CD4-positive, alpha-beta T cell treated with Interleukin-4 for 4 hours (primary cell): ENCODE data around the gene BMI1.
"Not testable (repeated sequence)": the region's sequence is repeated elsewhere in the genome, so short reads cannot be mapped to it uniquely, and the experiment has no call there.

Experiments
- DNase-seq: peaks from one replicate; pipeline ENCODE4 v3.0.0-alpha.2; 2020

BMI1 gene

DNA sequence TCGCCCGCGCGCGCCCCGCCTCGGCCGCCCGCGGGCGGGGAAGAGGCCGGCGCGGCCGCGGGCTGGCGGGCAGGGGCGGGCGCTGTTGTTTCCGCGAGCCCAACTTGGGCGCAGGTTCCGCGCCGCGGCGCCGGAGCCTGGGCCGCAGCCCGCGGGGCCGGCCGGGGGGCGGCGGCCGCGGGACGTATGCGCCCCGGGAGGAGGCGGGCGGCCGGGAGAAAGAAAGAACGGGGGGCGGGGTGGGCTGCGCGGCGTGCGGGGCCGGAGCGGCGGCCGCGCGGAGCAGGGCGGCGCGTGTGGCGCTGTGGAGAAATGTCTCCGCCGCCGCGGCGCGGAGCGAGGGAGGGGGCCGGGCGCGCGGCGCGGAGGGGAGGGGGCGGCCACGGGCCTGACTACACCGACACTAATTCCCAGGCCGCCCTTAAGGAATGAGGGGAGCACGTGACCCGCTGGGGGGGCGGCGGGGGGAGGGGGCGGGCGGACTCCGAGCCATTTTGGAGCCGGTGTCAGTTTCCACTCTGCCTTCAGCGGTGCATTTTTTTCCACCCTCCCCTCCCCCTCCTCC is at the start of gene BMI1:
BMI1 (plus strand) TSS at position 509 of the 565 bp plus-strand sequence. CDS start 5,351 bp downstream, outside the sequence.
- peak; percentile 79 for DNase-seq

DNA sequence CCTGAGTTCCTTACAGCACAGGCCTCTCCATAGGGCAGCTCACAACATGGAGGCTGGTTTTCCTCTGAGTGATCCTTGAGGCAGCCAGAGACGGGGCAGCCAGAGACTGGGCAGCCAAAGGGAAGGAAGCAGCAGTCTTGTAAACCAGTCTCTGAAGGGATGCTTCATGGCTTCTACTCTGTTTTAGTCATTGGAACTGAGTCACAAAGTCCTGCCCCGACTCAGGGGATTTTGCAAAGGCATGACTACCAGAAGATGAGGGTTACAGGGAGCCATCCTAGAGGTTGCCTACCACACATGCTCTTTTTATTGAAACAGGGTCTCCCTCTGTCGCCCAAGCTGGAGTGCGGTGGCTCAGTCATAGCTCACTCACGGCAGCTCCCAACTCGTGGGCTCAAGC is 49.1 kb upstream of the BMI1 start:
- no peak for DNase-seq

DNA sequence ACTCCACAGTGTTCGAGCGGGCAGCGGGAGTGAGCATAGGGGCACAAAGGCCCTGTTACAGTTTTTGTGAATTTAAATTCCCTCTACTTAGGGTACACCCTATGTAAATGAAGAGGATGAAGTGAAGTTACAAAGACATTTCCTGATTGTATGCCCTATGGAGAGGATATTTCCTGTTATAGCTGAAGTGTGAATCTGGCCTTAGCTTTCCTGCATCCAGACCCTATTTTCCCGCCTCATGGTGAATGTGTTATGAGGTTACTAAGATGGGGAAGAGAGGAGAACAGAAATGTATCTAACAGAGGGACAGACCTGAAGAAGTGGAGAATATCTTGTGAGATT is 42.5 kb upstream of the BMI1 start:
- DNase-seq, result no peak

DNA sequence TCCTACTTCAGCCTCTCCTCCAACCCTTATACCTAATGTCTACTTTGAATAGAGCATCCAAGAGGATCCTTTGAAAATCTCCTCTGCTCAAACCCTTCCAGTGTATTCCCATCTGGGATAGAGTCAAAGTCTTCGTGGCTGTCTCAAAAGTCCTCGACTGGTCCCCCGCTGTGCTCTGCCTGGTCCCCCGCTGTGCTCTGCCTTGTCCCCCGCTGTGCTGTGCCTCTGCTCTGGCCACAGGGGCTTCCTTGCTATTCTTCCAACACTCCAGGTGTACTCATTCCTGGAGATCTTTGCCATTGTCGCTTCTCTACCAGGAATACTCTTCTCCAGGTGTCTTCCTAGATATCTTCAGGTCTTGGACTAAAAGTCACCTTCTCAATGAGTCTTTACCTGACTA is 40.8 kb upstream of the BMI1 start:
- no peak for DNase-seq

DNA sequence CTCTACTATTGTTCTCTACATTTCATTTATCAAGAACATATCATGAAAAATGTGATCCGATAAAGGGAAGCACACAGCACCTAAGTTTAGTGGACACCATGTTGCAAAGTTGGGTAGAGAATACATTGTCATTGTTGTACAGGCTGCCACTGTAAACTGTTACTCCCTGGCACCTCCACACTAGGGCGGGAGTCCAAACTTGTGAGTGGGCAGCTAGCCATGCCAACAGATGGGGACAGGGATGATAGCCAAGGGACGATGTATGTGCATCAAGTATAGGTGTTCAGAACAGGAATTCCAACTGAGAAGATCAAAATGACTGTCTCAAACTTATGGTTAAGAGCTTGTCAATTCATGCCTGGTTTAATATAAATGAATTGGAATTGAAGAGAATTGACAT is 35.8 kb upstream of the BMI1 start:
- no peak for DNase-seq

DNA sequence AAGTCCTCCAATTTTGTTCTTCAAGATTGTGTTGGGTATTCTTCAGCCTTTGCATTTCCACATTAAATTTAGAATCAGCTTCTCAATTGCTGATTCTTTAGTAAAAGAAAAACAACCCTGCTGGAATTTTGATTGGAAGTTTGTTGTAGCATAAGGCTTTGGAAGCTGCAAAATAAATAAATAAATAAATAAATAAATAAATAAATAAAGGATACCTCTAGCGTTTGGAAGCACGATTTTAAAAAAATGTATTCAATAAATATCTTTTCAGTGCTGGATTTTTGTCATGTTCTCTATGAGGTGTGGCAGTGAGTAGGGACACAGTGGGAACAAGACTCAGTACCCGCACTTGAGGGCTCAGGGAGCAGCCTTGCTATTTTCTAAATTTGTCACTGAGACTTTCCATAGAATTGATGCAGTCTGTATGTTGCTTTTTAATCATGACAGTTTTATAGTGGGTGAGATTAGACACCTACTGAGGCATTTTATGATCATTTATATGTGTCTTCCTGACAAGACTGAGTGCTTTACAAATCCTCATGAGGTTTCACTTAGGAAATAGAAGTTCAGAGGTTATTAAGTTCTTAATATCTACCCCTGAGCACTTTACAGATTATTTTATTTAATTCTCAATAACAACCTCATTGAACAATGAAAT is 27.0 kb upstream of the BMI1 start:
- no peak for DNase-seq

DNA sequence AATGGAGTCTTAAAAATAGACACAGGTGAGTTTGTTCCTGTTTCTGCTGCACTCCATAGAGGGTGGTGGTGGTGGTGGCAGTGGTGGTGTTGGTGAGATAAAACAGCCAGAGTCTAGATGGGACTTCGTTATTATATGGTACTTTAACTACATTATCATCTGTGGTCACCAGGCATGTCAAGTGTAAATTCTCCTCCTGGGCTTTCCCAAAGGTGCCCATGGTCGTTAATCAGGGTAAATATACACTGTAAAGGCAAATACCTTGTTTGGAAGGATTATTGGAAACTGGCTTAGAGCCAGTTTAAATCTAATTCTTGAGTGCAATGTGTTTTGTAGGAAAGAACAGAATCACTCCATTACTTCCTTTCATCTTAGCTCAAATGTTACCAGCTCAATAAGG is 26.2 kb upstream of the BMI1 start:
- no peak for DNase-seq

DNA sequence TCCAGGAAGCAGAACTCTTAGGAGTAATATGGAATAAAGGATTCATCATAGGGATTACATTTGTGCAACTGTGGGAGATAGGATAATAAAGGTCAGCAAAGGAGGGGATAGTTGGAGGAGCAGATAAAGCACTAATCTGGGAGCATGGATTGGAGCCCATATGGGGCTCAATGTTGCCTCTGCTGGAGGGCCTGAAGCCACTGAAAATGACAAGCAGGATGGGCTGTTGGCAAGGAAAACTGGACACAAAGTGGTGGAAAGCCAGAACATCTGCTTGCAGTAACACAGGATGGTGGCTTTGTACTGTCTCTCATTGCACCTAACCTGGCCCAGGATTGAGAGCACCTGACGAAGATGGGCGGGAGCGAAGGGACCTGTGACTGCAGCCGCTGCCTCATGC is 19.7 kb upstream of the BMI1 start:
- DNase-seq, result no peak

DNA sequence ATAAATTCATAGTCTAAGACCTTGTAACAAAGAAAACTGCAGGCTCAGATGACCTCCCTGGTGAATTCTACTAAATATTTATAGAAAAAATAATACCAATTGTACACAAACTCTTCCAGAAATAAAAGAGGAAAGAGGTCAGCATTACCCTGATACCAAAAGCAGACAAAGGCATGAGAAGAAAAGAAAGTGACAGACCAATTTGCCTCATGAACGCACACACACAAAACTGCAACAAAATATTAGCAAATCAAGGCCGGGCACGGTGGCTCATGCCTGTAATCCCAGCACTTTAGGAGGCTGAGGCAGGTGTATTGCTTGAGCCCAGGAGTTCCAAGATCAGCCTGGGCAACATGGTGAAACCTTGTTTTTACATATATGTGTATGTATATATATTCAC is 17.4 kb upstream of the BMI1 start:
- no peak for DNase-seq

DNA sequence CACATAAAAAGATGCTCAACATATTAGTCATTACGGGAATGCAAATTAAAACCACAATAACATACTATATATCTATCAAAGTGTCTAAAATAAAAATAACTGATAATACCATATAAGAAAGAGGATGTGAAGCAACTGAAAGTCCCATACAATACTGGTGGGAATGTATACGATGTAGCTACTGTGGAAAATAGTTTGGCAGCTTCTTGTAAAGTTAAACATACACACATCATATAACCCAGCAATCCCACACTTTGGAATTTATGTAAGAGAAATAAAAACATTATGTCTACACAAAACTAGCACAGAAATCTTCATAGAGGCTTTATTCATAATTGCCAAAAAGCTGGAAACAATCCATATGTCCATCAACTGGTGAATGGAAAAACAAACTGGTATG is 15.2 kb upstream of the BMI1 start:
- no peak for DNase-seq

DNA sequence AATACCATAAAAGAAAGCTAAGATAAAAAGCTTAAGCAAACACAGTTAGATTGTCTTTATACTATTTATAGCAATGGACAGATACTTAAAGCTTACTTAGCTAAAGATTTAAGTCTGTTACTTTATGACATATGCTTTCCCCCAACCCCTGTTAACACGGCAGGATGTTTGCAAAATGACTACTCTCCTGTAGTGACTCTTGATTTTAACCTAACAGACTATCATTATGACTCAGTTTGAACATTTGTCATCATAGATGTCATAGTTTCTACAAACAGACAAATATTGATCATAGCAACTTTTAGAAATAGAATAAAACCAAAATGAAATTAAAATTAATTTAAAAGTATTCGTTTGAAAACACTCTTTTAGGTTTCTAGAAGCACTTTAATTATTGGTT is 12.5 kb upstream of the BMI1 start:
- DNase-seq, result no peak

DNA sequence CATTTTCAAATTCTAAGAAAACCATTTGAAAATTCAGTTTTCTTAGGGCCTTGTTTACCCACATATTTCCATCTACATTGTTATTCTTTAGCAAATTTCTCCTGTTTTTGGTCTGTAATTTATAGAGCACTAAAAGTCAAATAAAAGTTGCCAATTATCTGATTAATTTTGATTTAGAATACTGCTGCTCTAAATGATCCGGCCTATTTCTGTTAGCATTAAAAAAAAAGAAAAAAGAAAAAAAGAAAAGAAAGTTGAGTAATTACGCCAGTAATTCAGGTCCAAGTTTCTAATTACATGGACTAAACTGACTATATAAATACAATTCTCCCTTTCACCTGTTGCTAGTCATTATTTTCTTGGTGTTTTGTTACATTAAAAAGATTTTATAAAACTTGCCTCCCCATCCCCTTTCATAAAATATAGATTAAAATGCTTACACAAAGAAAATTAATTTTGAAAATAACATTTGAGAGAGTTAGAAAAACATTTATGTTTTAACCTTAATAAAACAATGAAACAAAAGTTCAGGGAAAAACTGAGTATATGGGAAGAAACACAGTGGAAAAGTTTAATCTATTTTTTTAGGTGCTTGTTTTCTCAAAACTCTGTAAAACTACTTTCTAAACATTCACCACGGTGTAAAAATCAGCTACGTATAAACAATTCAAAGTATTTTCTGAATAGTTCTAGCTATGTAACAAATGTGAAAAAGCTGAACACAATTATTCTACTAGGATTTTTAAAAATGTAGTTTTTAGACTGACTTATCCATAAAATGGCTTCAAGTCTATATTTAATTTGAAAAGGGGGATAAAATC is 11.5 kb upstream of the BMI1 start:
- DNase-seq, result no peak

DNA sequence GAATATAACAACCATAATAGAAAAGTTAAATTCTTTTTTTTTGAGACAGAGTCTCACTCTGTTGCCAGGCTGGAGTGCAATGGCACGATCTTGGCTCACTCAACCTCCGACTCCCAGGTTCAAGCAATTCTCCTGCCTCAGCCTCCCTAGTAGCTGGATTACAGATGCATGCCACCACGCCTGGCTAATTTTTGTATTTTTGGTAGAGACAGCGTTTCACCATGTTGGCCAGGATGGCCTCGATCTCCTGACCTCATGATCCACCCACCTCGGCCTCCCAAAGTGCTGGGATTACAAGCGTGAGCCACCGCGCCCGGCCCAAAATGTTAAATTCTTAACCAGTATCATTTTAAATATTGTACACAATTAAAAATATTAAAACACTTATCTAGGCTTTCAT is 10.9 kb upstream of the BMI1 start:
- not testable (repeated sequence) for DNase-seq

DNA sequence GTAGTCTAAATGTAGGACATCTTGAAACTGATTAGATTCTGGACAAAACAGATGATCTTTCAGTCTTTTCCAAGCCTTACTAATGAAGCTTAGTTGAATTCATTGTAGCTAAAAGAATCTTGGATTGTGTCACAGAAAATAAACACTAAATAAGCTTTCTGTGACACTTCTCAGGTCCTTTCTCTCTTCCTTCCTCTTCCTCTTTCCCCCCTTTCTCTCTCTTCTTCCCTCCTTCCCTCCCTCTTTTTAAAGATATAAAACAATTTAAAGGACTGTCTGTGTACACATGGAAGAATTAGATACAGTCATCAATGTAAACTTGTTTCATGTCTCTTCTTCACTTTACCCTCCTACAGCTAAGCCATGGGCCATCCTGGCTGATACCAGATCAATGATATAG is 10.0 kb upstream of the BMI1 start:
- DNase-seq, result no peak

DNA sequence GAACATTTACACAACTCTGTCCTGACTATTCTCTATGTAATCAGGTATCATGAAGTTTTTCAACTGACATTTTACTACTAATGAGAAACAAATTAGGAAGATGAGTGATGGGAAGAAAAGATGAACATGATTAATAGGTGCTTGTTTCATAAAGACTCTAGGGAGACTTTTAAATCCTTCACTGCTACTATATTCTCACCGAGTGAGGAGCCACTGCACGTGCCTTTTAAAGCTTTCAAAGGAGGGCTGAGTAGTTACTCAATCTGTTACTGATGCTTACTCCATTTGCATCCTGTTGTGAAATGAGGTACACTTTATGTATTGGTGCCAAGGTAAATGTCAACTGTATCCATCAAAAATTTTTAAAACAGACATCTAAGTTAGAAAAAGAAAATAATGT is 6.0 kb upstream of the BMI1 start:
- no peak for DNase-seq

DNA sequence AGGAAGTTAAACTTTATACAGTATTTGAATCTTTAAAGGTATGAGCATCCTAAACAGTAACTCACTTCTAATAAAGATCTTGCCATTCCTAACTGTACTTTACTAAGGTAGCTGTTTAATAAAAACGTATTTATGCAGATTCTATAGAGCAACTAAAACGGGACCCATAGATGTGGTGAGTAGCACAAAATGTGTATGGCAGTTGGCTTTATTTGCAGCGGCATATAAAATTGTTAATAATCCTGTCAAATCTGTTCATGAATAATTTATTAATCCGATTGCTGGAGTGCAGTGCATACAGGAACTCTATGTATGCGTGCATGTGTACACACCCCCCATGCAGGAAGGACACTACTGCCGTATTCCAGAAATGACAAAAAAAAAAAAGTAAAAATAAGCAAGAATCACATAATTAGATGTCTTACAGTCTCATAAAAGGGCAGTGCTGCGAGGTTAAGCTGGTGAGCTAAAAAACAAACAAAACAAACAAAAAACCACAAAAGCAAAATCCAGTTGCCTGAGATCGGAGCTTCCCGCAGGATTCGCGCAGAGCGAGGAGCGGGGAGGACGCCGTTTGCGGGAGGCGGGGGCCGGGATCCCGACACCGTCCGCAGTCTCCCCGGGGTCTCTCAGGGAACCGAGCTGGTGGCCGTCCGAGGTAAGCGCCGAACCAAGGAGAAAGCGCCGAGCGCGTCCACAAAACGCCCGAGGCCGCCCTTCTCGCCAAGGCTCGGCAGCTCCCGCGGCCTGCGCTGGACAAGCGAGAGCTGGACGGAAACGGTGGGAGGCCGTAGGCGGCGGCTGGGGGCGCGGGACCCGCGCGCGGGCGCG is 5.2 kb upstream of the BMI1 start:
- DNase-seq, result no peak

DNA sequence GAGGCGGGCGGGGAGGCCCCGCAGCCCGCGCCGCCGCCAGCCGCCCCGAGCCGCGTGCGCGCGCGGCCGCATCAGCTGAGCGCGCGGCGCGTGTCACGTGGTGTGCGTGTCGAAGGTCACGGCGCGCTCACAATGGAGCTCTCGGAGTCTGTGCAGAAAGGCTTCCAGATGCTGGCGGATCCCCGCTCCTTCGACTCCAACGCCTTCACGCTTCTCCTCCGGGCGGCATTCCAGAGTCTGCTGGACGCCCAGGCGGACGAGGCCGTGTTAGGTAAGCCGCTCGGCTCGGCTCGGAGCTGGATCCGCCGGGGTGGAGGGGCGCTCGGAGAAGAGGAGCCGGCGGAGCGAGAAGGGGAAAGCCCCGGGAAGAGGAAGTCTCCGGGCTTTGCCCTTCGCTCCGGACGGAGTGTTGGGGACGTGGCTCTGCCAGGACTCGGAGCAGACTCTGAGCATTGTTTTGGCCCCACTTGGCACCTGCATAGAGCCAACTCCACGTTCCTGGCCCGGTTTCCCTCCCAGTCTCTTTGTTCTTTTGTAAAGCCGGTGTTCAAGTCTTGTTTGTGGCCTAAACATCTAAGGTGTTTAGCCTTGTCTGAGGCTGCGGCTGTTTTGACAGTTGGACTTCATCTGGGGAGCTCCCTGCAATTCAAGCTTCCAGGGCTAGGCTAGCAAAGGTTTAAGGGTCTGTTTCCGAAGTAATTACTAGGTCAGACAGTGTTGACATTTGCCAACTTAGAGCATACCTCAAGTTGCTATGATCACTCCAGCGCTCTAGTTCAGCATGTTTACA is 4.4 kb upstream of the BMI1 start, which contains the start of gene COMMD3:
COMMD3 (plus strand) TSS at position 103 of the 790 bp plus-strand sequence; CDS start at position 133, 30 bp downstream.
- DNase-seq, result peak; percentile 76

DNA sequence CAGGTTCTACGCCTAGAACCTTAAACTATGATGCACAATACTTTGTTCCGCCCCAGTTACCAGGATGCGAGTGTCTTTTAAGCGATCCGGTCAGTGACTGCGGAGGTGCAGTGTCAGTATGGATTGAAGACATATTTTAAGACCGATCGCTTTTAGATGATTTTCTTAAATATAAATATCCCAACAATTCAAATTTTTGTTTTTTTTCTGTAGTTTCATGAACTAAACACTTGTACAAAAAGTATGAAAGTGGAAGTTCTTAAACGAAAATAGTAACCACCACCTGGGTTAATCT is 3.9 kb upstream of the BMI1 start:
- DNase-seq, result peak; percentile 46

DNA sequence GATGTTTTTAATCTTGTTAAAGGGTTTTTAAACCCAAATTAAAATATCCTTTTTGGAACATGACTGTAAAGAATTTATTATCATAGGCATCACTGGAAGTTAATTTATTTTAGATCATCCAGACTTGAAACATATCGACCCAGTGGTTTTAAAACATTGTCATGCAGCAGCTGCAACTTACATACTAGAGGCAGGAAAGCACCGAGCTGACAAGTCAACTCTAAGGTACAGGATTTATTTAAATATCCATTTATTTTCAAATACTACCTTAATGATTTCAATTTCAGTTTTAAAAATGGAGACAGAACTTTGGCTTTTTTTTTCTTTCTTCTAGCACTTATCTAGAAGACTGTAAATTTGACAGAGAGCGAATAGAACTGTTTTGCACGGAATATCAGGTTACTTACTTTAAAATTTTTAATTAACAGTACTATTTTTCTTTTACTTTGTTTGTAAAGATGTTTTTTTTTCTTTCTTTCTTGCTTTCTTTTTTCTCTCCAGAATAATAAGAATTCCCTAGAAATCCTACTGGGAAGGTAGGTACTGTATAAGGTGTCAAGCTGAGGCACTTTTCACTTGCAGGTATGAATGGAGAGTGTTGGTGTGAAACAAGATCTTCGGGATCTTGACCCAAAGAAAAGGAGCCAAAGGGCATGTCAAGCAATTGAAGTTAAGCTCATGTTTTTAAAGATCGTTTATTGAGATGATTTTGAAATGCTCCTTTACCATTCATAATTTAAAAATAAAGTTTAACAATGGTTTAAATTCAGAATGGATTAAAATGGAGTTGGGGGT is 2.9 kb upstream of the BMI1 start:
- DNase-seq, result no peak

DNA sequence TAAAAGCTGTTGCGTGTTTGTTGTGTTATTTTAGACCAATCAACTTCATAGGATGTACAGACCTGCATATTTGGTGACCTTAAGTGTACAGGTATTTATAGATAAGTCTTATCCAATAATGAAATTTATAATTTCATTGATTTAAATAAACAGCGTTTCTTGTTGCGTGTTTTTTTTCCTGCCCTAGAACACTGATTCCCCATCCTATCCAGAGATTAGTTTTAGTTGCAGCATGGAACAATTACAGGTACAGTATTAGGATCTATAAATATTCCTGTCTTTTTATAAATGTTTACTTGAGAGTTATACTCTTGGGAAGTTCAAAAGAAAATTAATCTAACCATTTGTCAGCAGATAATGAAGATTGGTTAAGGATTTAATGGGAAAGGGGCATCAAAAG is 2.1 kb upstream of the BMI1 start:
- no peak for DNase-seq

DNA sequence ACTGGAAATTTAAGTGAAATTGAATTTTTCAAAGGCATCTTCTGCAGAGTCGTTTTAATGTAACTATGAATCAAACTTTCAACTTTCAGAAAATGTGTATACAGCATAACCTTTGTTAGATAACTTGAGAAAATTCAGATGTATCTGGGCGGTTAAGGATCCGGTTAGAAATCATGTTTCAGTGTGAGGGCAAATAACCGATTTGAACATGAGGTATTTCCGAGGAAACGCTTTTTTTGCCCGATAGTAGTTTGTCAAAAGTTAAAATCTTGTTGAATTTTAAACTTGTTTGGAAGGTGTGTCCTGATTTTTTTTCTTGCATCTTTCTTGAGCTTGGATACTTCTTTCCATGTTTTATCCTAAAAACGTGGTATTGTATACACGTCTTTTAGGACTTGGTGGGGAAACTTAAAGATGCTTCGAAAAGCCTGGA is 1.3 kb upstream of the BMI1 start:
- no peak for DNase-seq
